ENCODE results near the gene DYNC1H1.

- no peak for TF ChIP-seq CTCF (IDR thresholded peaks at IDR 0.05)
- TF ChIP-seq POLR2A (IDR thresholded peaks at IDR 0.05) = no peak
Measured at GRCh38 chr14:102035914-102036313, 71.5 kb downstream of the DYNC1H1 start.

All from esophagus squamous epithelium (tissue), 4 donors.